Sigmoid colon (tissue), 7 donors: ENCODE measurements around the gene CCDC184. TPM values are rescaled to one million over a fixed set of nuclear protein-coding genes. Genes with fewer than 3 reads are reported as not detected.
"Not testable (repeated sequence)": the region's sequence is repeated elsewhere in the genome, so short reads cannot be mapped to it uniquely, and the experiment has no call there.

Experiments
- DNase-seq: peaks from one replicate; pipeline ENCODE4 v3.0.0-alpha.2; 2019
- H3K27ac ChIP-seq, 4 donors: fragments of 200-600 bp; sonication (generic); one replicate each; pipeline ENCODE4 v1.5.1; 2016 to 2019; ENCODE audit warnings: mild to moderate bottlenecking in 1 of 4
- H3K27me3 ChIP-seq, 3 donors: fragments of 200-600 bp; sonication (generic); one replicate each; pipeline ENCODE4 v1.5.1; 2019; ENCODE audit warnings: mild to moderate bottlenecking in 1 of 3
- H3K36me3 ChIP-seq, 4 donors: fragments of 200-600 bp; sonication (generic); one replicate each; pipeline ENCODE4 v1.5.1; 2016 to 2019
- H3K4me1 ChIP-seq, 4 donors: fragments of 200-600 bp; sonication (generic); one replicate each; pipeline ENCODE4 v1.5.1; 2017 to 2019
- H3K4me3 ChIP-seq, 4 donors: fragments of 200-600 bp; sonication (generic); one replicate each; pipeline ENCODE4 v1.5.1; 2017 to 2019; ENCODE audit warnings: mild to moderate bottlenecking in 2 of 4, moderate library complexity in 1 of 4
- H3K9me3 ChIP-seq, 4 donors: fragments of 200-600 bp in 3 of 4; sonication (generic) in 3 of 4; one replicate each; pipeline versions ENCODE4 v1.5.1 to v1.6.1; 2013 to 2019
- EP300 ChIP-seq, 4 donors: sonication (generic); formaldehyde crosslinking; IDR thresholded peaks; one replicate each; pipeline ENCODE4 v1.6.1; 2017; ENCODE audit warnings: antibody characterized with exemption in 4 of 4
- POLR2A ChIP-seq, 2 donors: fragments of 450-650 bp; IDR thresholded peaks; one replicate each; pipeline ENCODE4 v1.6.1; 2016; ENCODE audit warnings: antibody characterized with exemption in 2 of 2, mild to moderate bottlenecking in 2 of 2, moderate library complexity in 2 of 2
- POLR2AphosphoS5 ChIP-seq, 4 donors: sonication (generic); formaldehyde crosslinking; IDR thresholded peaks; one replicate each; pipeline ENCODE4 v1.6.1; 2017; ENCODE audit warnings: antibody characterized with exemption in 4 of 4
- WGBS, 2 donors: extraction: QIAGEN DNeasy Blood & Tissue Kit; methylation state at CpG; one replicate each; pipeline ENCODE4 v1.1.7; 2013; 5-methylcytosine and 5-hydroxymethylcytosine counted together
- intact Hi-C: fragments of 100-400 bp; cut with DNase I; formaldehyde crosslinking; loops from one replicate; pipeline ENCODE4 v1.15.1; 2023
- polyA plus RNA-seq, 3 donors: library from polyadenylated mRNA; stranded (reverse); fragments of 200-250 nt; gene quantifications; one replicate each; pipeline ENCODE4 v1.2.3, GENCODE V29; 2013
- total RNA-seq, 4 donors: library from RNA; depleted of rRNA; stranded (reverse); fragments of >200 nt; gene quantifications; one replicate each; pipeline ENCODE4 v1.1.0, GENCODE V29; 2016
- TF ChIP-seq, protein P1 (sequence below), 4 experiments: fragments of 450-650 bp in 3 of 4; fragments of 200-600 bp in 1 of 4; IDR thresholded peaks; one replicate each; pipeline ENCODE4 v1.5.1; 2016 to 2019; ENCODE audit warnings: antibody characterized with exemption in 4 of 4, mild to moderate bottlenecking in 3 of 4, moderate library complexity in 2 of 4
- donor health status: healthy with polysubstance abuse.
- donor health status: Bipolar disorder and iron deficiency.
- donor health status: healthy.

The CCDC184 gene
- total and polyA plus RNA-seq, 7 donors, result 0.60 to 3.3 (median 1.9) TPM; not detected in 1

GRCh38 chr12:48202766-48203165, 19.3 kb downstream of the CCDC184 start:
- Histone ChIP-seq H3K36me3 (peaks cover 0 to 13% (median 4%) of the 10 kb centered on the region in 4 donors), H3K27me3 (no peaks in the 10 kb centered on the region), H3K27ac (no peak overlapping the region), H3K4me3 (no peak overlapping the region), H3K9me3 (peaks cover 0 to 10% (median 6%) of the 10 kb centered on the region in 4 donors), H3K4me1 (peaks cover 0 to 26% (median 25%) of the 10 kb centered on the region in 4 donors)
- intact Hi-C loops, result no loop called here
- WGBS, 2 donors, result 93 to 95% methylated on average over 8 of the region's 8 CpGs
- TF ChIP-seq EP300 (IDR thresholded peaks at IDR 0.05) (no peak), POLR2AphosphoS5 (IDR thresholded peaks at IDR 0.05) (no peak), POLR2A (IDR thresholded peaks at IDR 0.05) (no peak)
- TF ChIP-seq, protein P1, sequence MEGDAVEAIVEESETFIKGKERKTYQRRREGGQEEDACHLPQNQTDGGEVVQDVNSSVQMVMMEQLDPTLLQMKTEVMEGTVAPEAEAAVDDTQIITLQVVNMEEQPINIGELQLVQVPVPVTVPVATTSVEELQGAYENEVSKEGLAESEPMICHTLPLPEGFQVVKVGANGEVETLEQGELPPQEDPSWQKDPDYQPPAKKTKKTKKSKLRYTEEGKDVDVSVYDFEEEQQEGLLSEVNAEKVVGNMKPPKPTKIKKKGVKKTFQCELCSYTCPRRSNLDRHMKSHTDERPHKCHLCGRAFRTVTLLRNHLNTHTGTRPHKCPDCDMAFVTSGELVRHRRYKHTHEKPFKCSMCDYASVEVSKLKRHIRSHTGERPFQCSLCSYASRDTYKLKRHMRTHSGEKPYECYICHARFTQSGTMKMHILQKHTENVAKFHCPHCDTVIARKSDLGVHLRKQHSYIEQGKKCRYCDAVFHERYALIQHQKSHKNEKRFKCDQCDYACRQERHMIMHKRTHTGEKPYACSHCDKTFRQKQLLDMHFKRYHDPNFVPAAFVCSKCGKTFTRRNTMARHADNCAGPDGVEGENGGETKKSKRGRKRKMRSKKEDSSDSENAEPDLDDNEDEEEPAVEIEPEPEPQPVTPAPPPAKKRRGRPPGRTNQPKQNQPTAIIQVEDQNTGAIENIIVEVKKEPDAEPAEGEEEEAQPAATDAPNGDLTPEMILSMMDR (IDR thresholded peaks at IDR 0.05), result no peak
- no peak for DNase-seq

DNA sequence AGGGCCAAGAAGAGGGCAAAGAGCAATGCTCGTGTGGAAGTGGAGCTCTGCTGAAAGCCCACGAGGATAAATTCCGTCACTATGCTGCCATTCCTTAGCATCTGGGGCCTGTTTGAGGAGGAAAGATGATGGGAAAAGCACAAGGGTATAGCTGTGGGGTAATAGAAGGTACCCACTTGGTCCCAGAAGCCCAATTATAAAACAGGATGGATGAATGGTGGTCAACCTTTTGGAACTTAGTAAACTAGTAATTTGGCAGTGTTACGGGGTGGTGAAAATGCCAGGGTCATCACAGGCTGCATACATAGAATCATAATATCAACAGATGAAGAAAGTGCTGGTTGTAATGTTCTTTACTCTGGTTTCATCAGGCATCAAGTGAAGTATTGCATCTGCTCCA, 19.7 kb downstream of the CCDC184 start, which contains the start of gene OR10AD1:
Gene OR10AD1 (minus strand): TSS at position 101 of the 400 bp plus-strand sequence. CDS start 0 bp downstream, at position 101.
- Histone ChIP-seq H3K9me3 (peaks cover 0 to 10% (median 7%) of the 10 kb centered on the region in 4 donors), H3K4me3 (no peak within 1 kb of the TSS), H3K36me3 (peaks cover 0 to 13% (median 4%) of the 10 kb centered on the region in 4 donors), H3K4me1 (peaks cover 0 to 26% (median 25%) of the 10 kb centered on the region in 4 donors), H3K27ac (no peak within 1 kb of the TSS), H3K27me3 (no peaks in the 10 kb centered on the region)
- no peak for TF ChIP-seq POLR2AphosphoS5 (IDR thresholded peaks at IDR 0.05)
- no peak for TF ChIP-seq POLR2A (IDR thresholded peaks at IDR 0.05)
- TF ChIP-seq EP300 (IDR thresholded peaks at IDR 0.05), result no peak
- TF ChIP-seq, protein P1 (IDR thresholded peaks at IDR 0.05), result no peak
- WGBS, 2 donors, result 83 to 89% methylated on average over 4 of the region's 4 CpGs
- intact Hi-C loops, result no loop called here
- DNase-seq, result no peak

DNA sequence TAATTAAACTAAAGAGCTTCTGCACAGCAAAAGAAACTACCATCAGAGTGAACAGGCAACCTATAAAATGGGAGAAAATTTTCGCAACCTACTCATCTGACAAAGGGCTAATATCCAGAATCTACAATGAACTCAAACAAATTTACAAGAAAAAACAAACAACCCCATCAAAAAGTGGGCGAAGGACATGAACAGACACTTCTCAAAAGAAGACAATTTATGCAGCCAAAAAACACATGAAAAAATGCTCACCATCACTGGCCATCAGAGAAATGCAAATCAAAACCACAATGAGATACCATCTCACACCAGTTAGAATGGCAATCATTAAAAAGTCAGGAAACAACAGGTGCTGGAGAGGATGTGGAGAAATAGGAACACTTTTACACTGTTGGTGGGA, 26.1 kb downstream of the CCDC184 start:
- H3K27me3 ChIP-seq, intact Hi-C loops, H3K9me3 ChIP-seq, H3K4me3 ChIP-seq, H3K27ac ChIP-seq, DNase-seq: not testable (repeated sequence)
- peaks cover 0 to 12% (median 4%) of the 10 kb centered on the region in 4 donors for H3K36me3 ChIP-seq
- peaks cover 0 to 18% (median 2%) of the 10 kb centered on the region in 4 donors for H3K4me1 ChIP-seq
- WGBS, 2 donors, result 91 to 98% methylated on average over 1 of the region's 2 CpGs

GRCh38 chr12:48216785-48217184, 33.3 kb downstream of the CCDC184 start:
- Histone ChIP-seq H3K27ac (peak overlapping the region in 3 of 4 donors; percentile 81 to 88 (median 86)), H3K9me3 (no peaks in the 10 kb centered on the region), H3K36me3 (no peaks in the 10 kb centered on the region), H3K27me3 (no peaks in the 10 kb centered on the region), H3K4me1 (peaks cover 0 to 43% (median 13%) of the 10 kb centered on the region in 4 donors), H3K4me3 (no peak overlapping the region)
- TF ChIP-seq, protein P1 (IDR thresholded peaks at IDR 0.05), result no peak
- peak in 1 of 4 donors; percentile 11 for TF ChIP-seq POLR2AphosphoS5 (IDR thresholded peaks at IDR 0.05)
- intact Hi-C loops, result loop anchor here (5.0 to 10.0 kb wide), 2 partner anchors 136 to 598 kb away; partner anchors contain the start of genes CACNB3 and ZNF641
- no peak for DNase-seq

- Histone ChIP-seq H3K36me3 (peaks cover 0 to 4% (median 0%) of the 10 kb centered on the region in 4 donors), H3K27ac (no peak overlapping the region), H3K9me3 (no peaks in the 10 kb centered on the region), H3K4me1 (peaks cover 0 to 24% (median 11%) of the 10 kb centered on the region in 4 donors), H3K4me3 (no peak overlapping the region), H3K27me3 (no peaks in the 10 kb centered on the region)
- TF ChIP-seq POLR2A (IDR thresholded peaks at IDR 0.05) (no peak), EP300 (IDR thresholded peaks at IDR 0.05) (no peak), POLR2AphosphoS5 (IDR thresholded peaks at IDR 0.05) (no peak)
- TF ChIP-seq, protein P1 (IDR thresholded peaks at IDR 0.05), result no peak
- no peak for DNase-seq
- WGBS, 2 donors, result 90 to 98% methylated on average over 1 of the region's 1 CpG
- intact Hi-C loops, result loop anchor here (5.0 to 10.0 kb wide), 2 partner anchors 133 to 595 kb away; partner anchors contain the start of genes CACNB3 and ZNF641
Observed at GRCh38 chr12:48219631-48220030, 36.2 kb downstream of the CCDC184 start.
